ENCODE data around the gene ASTL. TPM values are rescaled to one million over a fixed set of nuclear protein-coding genes. Genes with fewer than 3 reads are reported as not detected.

ASTL gene
- polyA plus RNA-seq, 3 donors, result 0.71 TPM; not detected in 2

- Histone ChIP-seq H3K27ac (ENCODE audit: low read depth in 1 of 2, low read length in 2 of 2) (no peak overlapping the region), H3K27me3 (ENCODE audit: control insufficient read depth in 2 of 2, insufficient read depth in 2 of 2, low read length in 2 of 2) (peaks cover 0 to 6% of the 10 kb centered on the region in 2 donors), H2AFZ (ENCODE audit: insufficient read depth, low read depth, low read length, poor library complexity, severe bottlenecking) (no peak overlapping the region), H3K4me1 (ENCODE audit: control insufficient read depth in 1 of 2, insufficient read depth in 2 of 2, low read length in 2 of 2) (no peaks in the 10 kb centered on the region), H3K9me3 (replicated peaks in 1 of 2; ENCODE audit: control insufficient read depth in 1 of 2, insufficient read depth in 1 of 2, low read length in 2 of 2) (no peaks in the 10 kb centered on the region), H3K9ac (ENCODE audit: insufficient read depth, low read length, poor library complexity, severe bottlenecking) (no peak overlapping the region), H3K4me3 (replicated peaks in 1 of 3; ENCODE audit: low read depth in 2 of 3, low read length in 3 of 3) (no peak overlapping the region), H4K20me1 (ENCODE audit: insufficient read depth, low read length) (no peaks in the 10 kb centered on the region), H3K36me3 (replicated peaks in 1 of 2; ENCODE audit: control insufficient read depth in 1 of 2, insufficient read depth in 2 of 2, low read length in 2 of 2) (no peaks in the 10 kb centered on the region), H3K4me2 (replicated peaks; ENCODE audit: extremely low read depth, low read length, poor library complexity, severe bottlenecking) (no peak overlapping the region), H3K79me2 (ENCODE audit: insufficient read depth, low read length) (no peaks in the 10 kb centered on the region)
- peaks cover 12 to 23% (median 17%) of the 10 kb centered on the region in 3 donors for H3K27me3 Mint-ChIP-seq (ENCODE audit: low read depth in 3 of 3)
- peaks cover 6% of the 10 kb centered on the region for H3K4me1 Mint-ChIP-seq
- no peak for TF ChIP-seq CTCF (IDR thresholded peaks at IDR 0.05)
- intact Hi-C loops (cut with micrococcal nuclease), result no loop called here
- peaks cover 0 to 3% (median 0%) of the 10 kb centered on the region in 7 donors for H3K9me3 Mint-ChIP-seq
- no peaks in the 10 kb centered on the region for H3K36me3 Mint-ChIP-seq
- peak overlapping the region in 1 of 2 donors; percentile 12 for H3K4me3 Mint-ChIP-seq
- DNase-seq, result no peak
- H3K27ac Mint-ChIP-seq, result no peak overlapping the region
- 93% methylated on average over 14 of the region's 14 CpGs for WGBS (ENCODE audit: insufficient coverage)
Observed at GRCh38 chr2:96124406-96125265, 13.7 kb downstream of the ASTL start.

- Histone ChIP-seq H3K4me2 (replicated peaks; ENCODE audit: extremely low read depth, low read length, poor library complexity, severe bottlenecking) (no peak overlapping the region), H3K27ac (ENCODE audit: low read depth in 1 of 2, low read length in 2 of 2) (no peak overlapping the region), H3K9me3 (replicated peaks in 1 of 2; ENCODE audit: control insufficient read depth in 1 of 2, insufficient read depth in 1 of 2, low read length in 2 of 2) (no peaks in the 10 kb centered on the region), H3K9ac (ENCODE audit: insufficient read depth, low read length, poor library complexity, severe bottlenecking) (no peak overlapping the region), H3K36me3 (replicated peaks in 1 of 2; ENCODE audit: control insufficient read depth in 1 of 2, insufficient read depth in 2 of 2, low read length in 2 of 2) (no peaks in the 10 kb centered on the region), H2AFZ (ENCODE audit: insufficient read depth, low read depth, low read length, poor library complexity, severe bottlenecking) (no peak overlapping the region), H4K20me1 (ENCODE audit: insufficient read depth, low read length) (no peaks in the 10 kb centered on the region), H3K4me3 (replicated peaks in 1 of 3; ENCODE audit: low read depth in 2 of 3, low read length in 3 of 3) (no peak overlapping the region), H3K79me2 (ENCODE audit: insufficient read depth, low read length) (no peaks in the 10 kb centered on the region), H3K27me3 (ENCODE audit: control insufficient read depth in 2 of 2, insufficient read depth in 2 of 2, low read length in 2 of 2) (peaks cover 0 to 11% of the 10 kb centered on the region in 2 donors), H3K4me1 (ENCODE audit: control insufficient read depth in 1 of 2, insufficient read depth in 2 of 2, low read length in 2 of 2) (no peaks in the 10 kb centered on the region)
- TF ChIP-seq CTCF (IDR thresholded peaks at IDR 0.05), result no peak
- H3K4me1 Mint-ChIP-seq, result peaks cover 6% of the 10 kb centered on the region
- no peak overlapping the region for H3K27ac Mint-ChIP-seq
- peaks cover 0 to 3% (median 0%) of the 10 kb centered on the region in 7 donors for H3K9me3 Mint-ChIP-seq
- no peak overlapping the region for H3K4me3 Mint-ChIP-seq
- intact Hi-C loops (cut with micrococcal nuclease), result no loop called here
- DNase-seq, result no peak
- 98% methylated on average over 10 of the region's 11 CpGs for WGBS (ENCODE audit: insufficient coverage)
- H3K36me3 Mint-ChIP-seq, result no peaks in the 10 kb centered on the region
- peaks cover 12 to 27% (median 17%) of the 10 kb centered on the region in 3 donors for H3K27me3 Mint-ChIP-seq (ENCODE audit: low read depth in 3 of 3)
Observed at GRCh38 chr2:96123936-96124335, 14.4 kb downstream of the ASTL start.
